HL-60 (cell line): ENCODE data around the gene HTRA1.

ENCODE experiments used
- DNase-seq, 2 experiments: peaks; one replicate each; pipeline ENCODE4 v3.0.0-alpha.2; 2010 to 2020; ENCODE audit warnings: low read depth in 1 of 2, low spot score in 1 of 2
- H3K27ac ChIP-seq: fragments of 250-450 bp; sonication (Bioruptor Pico); replicated peaks from 2 replicates; pipeline ENCODE4 v1.5.1; 2020; ENCODE audit warnings: mild to moderate bottlenecking, moderate library complexity
- H3K27me3 ChIP-seq: fragments of 250-450 bp; sonication (Bioruptor Pico); 2 replicates; pipeline ENCODE4 v1.5.1; 2021; ENCODE audit warnings: mild to moderate bottlenecking, moderate library complexity; ENCODE audit not compliant: insufficient read depth, poor library complexity, severe bottlenecking
- H3K4me3 ChIP-seq: replicated peaks from 2 replicates; pipeline ENCODE4 v1.5.1; 2011; ENCODE audit warnings: mild to moderate bottlenecking, control low read depth, low read length; ENCODE audit not compliant: insufficient read depth
- CTCF ChIP-seq: IDR thresholded peaks from one replicate; pipeline ENCODE4 v1.5.1; 2011; ENCODE audit warnings: low read length, control low read depth, inconsistent platforms; ENCODE audit not compliant: insufficient read depth
- GABPA ChIP-seq: IDR thresholded peaks from 2 replicates; pipeline ENCODE4 v1.6.1; 2012; ENCODE audit warnings: low read depth
- POLR2AphosphoS5 ChIP-seq: IDR thresholded peaks from 2 replicates; pipeline ENCODE4 v1.6.1; 2012; ENCODE audit warnings: low read depth
- REST ChIP-seq: IDR thresholded peaks from 2 replicates; pipeline ENCODE4 v1.6.1; 2012; ENCODE audit warnings: low read depth; ENCODE audit not compliant: insufficient replicate concordance
- SPI1 ChIP-seq: IDR thresholded peaks from 2 replicates; pipeline ENCODE4 v1.6.1; 2012; ENCODE audit warnings: low read depth, mild to moderate bottlenecking, borderline replicate concordance

HTRA1 gene

GRCh38 chr10:122519144-122519543, 57.8 kb downstream of the HTRA1 start:
- H3K27ac ChIP-seq: no peak overlapping the region
- no peaks in the 10 kb centered on the region for H3K27me3 ChIP-seq
- no peak for TF ChIP-seq REST
- TF ChIP-seq SPI1: no peak
- no peak for TF ChIP-seq POLR2AphosphoS5
- TF ChIP-seq CTCF: no peak
- no peak for TF ChIP-seq GABPA
- no peak overlapping the region for H3K4me3 ChIP-seq
- no peak for DNase-seq

- no peak for DNase-seq
- Histone ChIP-seq H3K27me3 (no peaks in the 10 kb centered on the region), H3K4me3 (no peak overlapping the region), H3K27ac (no peak overlapping the region)
- no peak for TF ChIP-seq REST
- TF ChIP-seq GABPA: no peak
- TF ChIP-seq CTCF: no peak
- no peak for TF ChIP-seq POLR2AphosphoS5
Measured at GRCh38 chr10:122519873-122520272, 58.5 kb downstream of the HTRA1 start.

GRCh38 chr10:122521011-122521410, 59.7 kb downstream of the HTRA1 start:
- Histone ChIP-seq H3K27me3 (no peaks in the 10 kb centered on the region), H3K27ac (no peak overlapping the region), H3K4me3 (no peak overlapping the region)
- no peak for DNase-seq
- TF ChIP-seq POLR2AphosphoS5 (no peak), CTCF (no peak), GABPA (no peak), REST (no peak), SPI1 (no peak)
